HEK293 (cell line): ENCODE measurements around the gene AIFM3.
A peak's percentile ranks its signal among the peaks of the same experiment; 100 is the strongest.

Experiments used
- CTCF ChIA-PET: fragments of 350-600 bp; formaldehyde crosslinking; extraction: SDS; loops from one replicate; lab custom pipeline; 2021; ENCODE audit warnings: antibody characterized with exemption; lab: Yijun Ruan, JAX
- POLR2A ChIA-PET: fragments of 300-600 bp; formaldehyde crosslinking; extraction: SDS; loops from one replicate; lab custom pipeline; 2020; ENCODE audit warnings: antibody characterized with exemption, inconsistent platforms; lab: Yijun Ruan, JAX
- H3K27ac ChIP-seq: fragments of 200-500 bp; sonication (Bioruptor generic); 2 replicates; pipeline ENCODE4 v1.5.1; 2014; ENCODE audit warnings: low read depth, low read length, control low read depth, inconsistent platforms; ENCODE audit errors: extremely low read depth
- H3K36me3 ChIP-seq, 2 experiments: fragments of 200-500 bp in 1 of 2; sonication (Bioruptor generic) in 1 of 2; 1 replicate in 1 of 2; 2 replicates in 1 of 2; pipeline ENCODE4 v1.5.1; 2014 to 2017; ENCODE audit warnings: inconsistent platforms in 2 of 2, low read length in 2 of 2; ENCODE audit not compliant: control insufficient read depth in 2 of 2, insufficient read depth in 1 of 2
- H3K4me1 ChIP-seq: fragments of 200-500 bp; sonication (Bioruptor generic); 2 replicates; pipeline ENCODE4 v1.5.1; 2014; ENCODE audit warnings: mild to moderate bottlenecking, low read length, inconsistent platforms; ENCODE audit not compliant: control insufficient read depth, insufficient read depth
- H3K4me3 ChIP-seq: 2 replicates; pipeline ENCODE4 v1.5.1; 2011; ENCODE audit warnings: low read depth, mild to moderate bottlenecking, control low read depth, low read length, moderate library complexity
- H3K9me3 ChIP-seq: fragments of 200-500 bp; sonication (Bioruptor generic); 2 replicates; pipeline ENCODE4 v1.5.1; 2014; ENCODE audit warnings: low read depth, low read length, inconsistent platforms; ENCODE audit not compliant: control insufficient read depth, insufficient read depth
- BCL6B ChIP-seq: fragments of 450-650 bp; formaldehyde crosslinking; IDR thresholded peaks from 2 replicates; pipeline ENCODE4 v1.5.1; 2017; ENCODE audit warnings: missing biosample characterization, missing genetic modification characterization
- EGR2 ChIP-seq: fragments of 450-650 bp; formaldehyde crosslinking; IDR thresholded peaks from 2 replicates; pipeline ENCODE4 v1.5.1; 2016; ENCODE audit warnings: low read depth, missing biosample characterization, missing genetic modification characterization
- REPIN1 ChIP-seq: fragments of 450-650 bp; formaldehyde crosslinking; IDR thresholded peaks from 2 replicates; pipeline ENCODE4 v1.5.1; 2017; ENCODE audit warnings: missing biosample characterization, missing genetic modification characterization, low read depth
- SP7 ChIP-seq: fragments of 450-650 bp; formaldehyde crosslinking; IDR thresholded peaks from 2 replicates; pipeline ENCODE4 v1.5.1; 2016; ENCODE audit warnings: missing biosample characterization, missing genetic modification characterization
- TSHZ1 ChIP-seq: fragments of 450-650 bp; formaldehyde crosslinking; IDR thresholded peaks from 2 replicates; pipeline ENCODE4 v1.5.1; 2016; ENCODE audit warnings: missing biosample characterization, missing genetic modification characterization, borderline replicate concordance
- YY2 ChIP-seq: fragments of 450-650 bp; formaldehyde crosslinking; IDR thresholded peaks from 2 replicates; pipeline ENCODE4 v1.5.1; 2016; ENCODE audit warnings: missing biosample characterization, missing genetic modification characterization
- ZBTB49 ChIP-seq: fragments of 450-650 bp; formaldehyde crosslinking; IDR thresholded peaks from 2 replicates; pipeline ENCODE4 v1.5.1; 2016; ENCODE audit warnings: missing biosample characterization, missing genetic modification characterization, low read depth
- ZNF239 ChIP-seq: fragments of 450-650 bp; formaldehyde crosslinking; IDR thresholded peaks from 2 replicates; pipeline ENCODE4 v1.5.1; 2016; ENCODE audit warnings: missing biosample characterization, missing genetic modification characterization
- ZNF426 ChIP-seq: fragments of 450-650 bp; formaldehyde crosslinking; IDR thresholded peaks from 2 replicates; pipeline ENCODE4 v1.5.1; 2017; ENCODE audit warnings: missing biosample characterization, missing genetic modification characterization, mild to moderate bottlenecking, inconsistent platforms, moderate library complexity
- ZNF433 ChIP-seq: fragments of 450-650 bp; formaldehyde crosslinking; IDR thresholded peaks from 2 replicates; pipeline ENCODE4 v1.5.1; 2016; ENCODE audit warnings: missing biosample characterization, missing genetic modification characterization, low read depth
- ZNF449 ChIP-seq: fragments of 450-650 bp; formaldehyde crosslinking; IDR thresholded peaks from 2 replicates; pipeline ENCODE4 v1.5.1; 2017; ENCODE audit warnings: missing biosample characterization, mild to moderate bottlenecking, missing genetic modification characterization, moderate library complexity
- ZNF501 ChIP-seq: fragments of 450-650 bp; formaldehyde crosslinking; IDR thresholded peaks from 2 replicates; pipeline ENCODE4 v1.5.1; 2016; ENCODE audit warnings: missing biosample characterization, missing genetic modification characterization
- ZNF514 ChIP-seq: fragments of 450-650 bp; formaldehyde crosslinking; IDR thresholded peaks from 2 replicates; pipeline ENCODE4 v1.5.1; 2016; ENCODE audit warnings: missing biosample characterization, missing genetic modification characterization
- ZNF585B ChIP-seq: fragments of 450-650 bp; formaldehyde crosslinking; IDR thresholded peaks from 2 replicates; pipeline ENCODE4 v1.5.1; 2016; ENCODE audit warnings: missing biosample characterization, missing genetic modification characterization
- ZNF596 ChIP-seq: fragments of 450-650 bp; IDR thresholded peaks from 2 replicates; pipeline ENCODE4 v1.5.0; 2018; ENCODE audit warnings: missing biosample characterization, mild to moderate bottlenecking, missing genetic modification characterization, moderate library complexity
- ZNF629 ChIP-seq: fragments of 450-650 bp; formaldehyde crosslinking; IDR thresholded peaks from 2 replicates; pipeline ENCODE4 v1.5.1; 2017; ENCODE audit warnings: missing biosample characterization, missing genetic modification characterization
- ZNF747 ChIP-seq: fragments of 450-650 bp; formaldehyde crosslinking; IDR thresholded peaks from 2 replicates; pipeline ENCODE4 v1.5.1; 2016; ENCODE audit warnings: missing biosample characterization, missing genetic modification characterization

Gene AIFM3

GRCh38 chr22:20949698-20950183, 17.3 kb upstream of the AIFM3 start (continued):
- no peak for TF ChIP-seq TSHZ1 (tag by site-specific recombination)
- TF ChIP-seq, all 188 proteins: peak for 0

GRCh38 chr22:20951151-20951931, 15.7 kb upstream of the AIFM3 start:
- TF ChIP-seq ZNF449 (tag by site-specific recombination) (no peak), REPIN1 (tag by site-specific recombination) (no peak), ZNF433 (no peak), ZNF585B (no peak), ZBTB49 (tag by site-specific recombination) (no peak), ZNF596 (tag by site-specific recombination) (no peak)
- Histone ChIP-seq H3K36me3 (peaks cover 5 to 68% of the 10 kb centered on the region in 2 experiments; a peak in 2 of 3 replicates), H3K9me3 (no peaks in the 10 kb centered on the region), H3K4me3 (no peak overlapping the region), H3K27ac (peak overlapping the region; percentile 7; the same call in 1 of the 2 replicates), H3K4me1 (no peaks in the 10 kb centered on the region)
- ChIA-PET POLR2A (interaction anchor here (0.5 to 1.3 kb wide), 4 partner anchors 14 to 33 kb away, joined by 3 to 6 read pairs (median 4); partner anchors contain the start of gene LZTR1), CTCF (interaction anchor here (0.5 to 1.5 kb wide), 4 partner anchors 10 to 66 kb away, joined by 3 to 5 read pairs (median 3); partner anchors contain the start of gene LZTR1)

- ChIA-PET POLR2A (interaction anchor here (1.3 kb wide), 1 partner anchor 30 kb away, joined by 4 read pairs; the partner anchor contains the start of gene LZTR1), CTCF (interaction anchor here (1.5 to 2.3 kb wide), 2 partner anchors 10 to 66 kb away, joined by 5 to 9 read pairs; no protein-coding TSS in a partner anchor)
- Histone ChIP-seq H3K4me1 (no peaks in the 10 kb centered on the region), H3K27ac (0 out of 2 replicates have a peak overlapping the region, but pooled peaks have one; percentile 7), H3K4me3 (no peak overlapping the region), H3K9me3 (no peaks in the 10 kb centered on the region), H3K36me3 (peaks cover 5 to 64% of the 10 kb centered on the region in 2 experiments; a peak in 2 of 3 replicates)
- no peak for TF ChIP-seq SP7 (tag by site-specific recombination)
- no peak for TF ChIP-seq ZNF449 (tag by site-specific recombination)
- no peak for TF ChIP-seq ZNF501 (tag by site-specific recombination)
- TF ChIP-seq ZNF514 (tag by site-specific recombination): no peak
- no peak for TF ChIP-seq ZNF426
- TF ChIP-seq ZNF747: no peak
- TF ChIP-seq BCL6B: no peak
- TF ChIP-seq EGR2 (tag by site-specific recombination): no peak
- TF ChIP-seq YY2 (tag by site-specific recombination): no peak
- TF ChIP-seq ZNF629 (tag by site-specific recombination): no peak
- TF ChIP-seq REPIN1 (tag by site-specific recombination): no peak
- no peak for TF ChIP-seq ZNF239 (tag by site-specific recombination)
- no peak for TF ChIP-seq ZBTB49 (tag by site-specific recombination)
Measured at GRCh38 chr22:20951932-20952380, 15.1 kb upstream of the AIFM3 start.
